ENCODE results near the gene F13A1.
"Not testable (repeated sequence)": the region's sequence is repeated elsewhere in the genome, so short reads cannot be mapped to it uniquely, and the experiment has no call there.

Gene F13A1

GRCh38 chr6:6317825-6318733, 2.4 kb downstream of the F13A1 start:
- no peak for DNase-seq (ENCODE audit: low read depth in 2 of 2)

- DNase-seq (ENCODE audit: low read depth in 2 of 2), result no peak
Measured at GRCh38 chr6:6317386-6317785, 3.1 kb downstream of the F13A1 start.

GRCh38 chr6:6315660-6316059, 4.8 kb downstream of the F13A1 start:
- no peak for DNase-seq (ENCODE audit: low read depth in 2 of 2)

DNA sequence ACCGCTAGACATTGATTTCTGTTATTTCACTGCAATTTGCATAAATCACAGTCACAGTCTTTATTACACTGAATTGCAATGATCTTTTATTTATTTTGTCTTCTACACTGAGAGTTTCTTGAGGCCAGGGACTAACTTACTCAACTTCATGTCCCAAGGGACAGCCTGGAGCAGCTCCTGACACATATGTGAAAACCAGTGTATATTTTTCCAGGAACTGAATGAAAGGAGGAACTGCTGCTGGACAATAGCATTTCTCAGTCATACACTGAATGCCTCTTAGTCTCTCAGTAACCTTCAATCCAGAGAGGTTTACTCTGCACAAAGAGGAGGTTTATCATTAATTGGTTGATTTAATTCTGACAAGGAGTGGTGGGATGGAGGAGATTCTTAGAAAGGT, 5.9 kb downstream of the F13A1 start:
- no peak for DNase-seq (ENCODE audit: low read depth in 2 of 2)

DNA sequence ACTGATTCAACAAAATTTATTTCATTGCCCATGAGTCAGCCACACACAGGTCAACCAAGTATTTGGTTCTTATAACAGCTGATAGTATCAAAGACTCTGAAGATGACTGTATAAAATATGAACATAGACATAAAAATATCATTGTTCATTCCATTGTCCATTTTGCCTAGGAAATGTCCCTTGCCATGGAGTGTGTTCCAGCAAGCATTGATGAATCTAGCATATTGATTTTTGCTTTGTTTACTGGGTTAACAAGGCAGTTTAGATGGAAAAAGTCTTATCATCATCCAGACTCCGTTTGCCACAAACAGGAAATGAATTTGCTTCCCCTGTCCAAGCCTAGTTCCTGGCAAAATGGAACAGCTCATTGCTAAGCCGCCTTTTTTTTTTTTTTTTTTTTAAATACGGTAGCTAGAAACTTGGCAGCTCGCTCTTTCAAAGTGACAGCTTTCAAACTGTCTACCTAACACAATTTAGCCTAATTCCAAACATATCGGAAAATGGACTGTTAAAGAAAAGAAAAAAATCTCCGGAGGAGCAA, 7.5 kb downstream of the F13A1 start:
- DNase-seq (ENCODE audit: low read depth in 2 of 2), result no peak

DNA sequence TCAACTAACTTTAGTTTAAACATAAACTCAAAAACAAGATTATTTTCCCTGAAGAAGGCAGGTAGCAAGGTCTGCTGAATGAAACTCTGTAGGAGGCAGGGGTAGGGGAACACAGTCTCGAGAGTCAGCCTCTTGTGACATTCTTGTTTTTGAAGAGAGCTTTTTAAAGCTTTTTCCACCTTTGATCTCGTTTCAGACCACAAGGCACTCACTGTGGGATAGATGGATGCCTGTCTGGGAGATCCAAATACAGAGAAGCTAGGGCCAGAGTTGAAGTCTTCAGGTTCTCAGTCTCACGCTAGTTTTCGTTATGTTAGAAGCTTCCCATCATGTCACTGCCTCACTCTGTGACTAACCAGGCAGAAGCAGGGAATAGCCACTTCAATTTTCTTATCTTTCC, 14.9 kb downstream of the F13A1 start:
- DNase-seq (ENCODE audit: low read depth in 2 of 2), result no peak

- not testable (repeated sequence) for DNase-seq (ENCODE audit: low read depth in 2 of 2)
Measured at GRCh38 chr6:6300383-6300782, 20.1 kb downstream of the F13A1 start.

DNA sequence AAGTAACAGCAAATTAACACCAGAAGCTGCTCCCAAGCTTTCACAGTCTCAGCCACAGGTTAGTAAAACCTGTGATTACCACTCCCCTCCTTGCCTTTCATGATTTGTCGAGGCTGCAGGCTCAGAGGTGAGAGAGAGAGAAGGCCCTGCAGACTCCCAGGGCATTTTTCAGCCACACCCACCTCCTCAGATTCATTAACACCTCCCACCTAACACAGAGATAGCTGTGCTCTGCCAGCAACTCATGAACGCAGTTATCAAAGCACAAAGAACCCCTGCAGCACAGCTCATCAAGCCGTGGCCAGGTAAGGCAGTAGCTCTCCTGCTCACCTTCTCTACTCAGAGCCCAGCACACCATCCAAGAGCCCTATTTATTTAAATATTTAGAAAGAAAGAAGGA, 27.1 kb downstream of the F13A1 start:
- no peak for DNase-seq (ENCODE audit: low read depth in 2 of 2)

DNA sequence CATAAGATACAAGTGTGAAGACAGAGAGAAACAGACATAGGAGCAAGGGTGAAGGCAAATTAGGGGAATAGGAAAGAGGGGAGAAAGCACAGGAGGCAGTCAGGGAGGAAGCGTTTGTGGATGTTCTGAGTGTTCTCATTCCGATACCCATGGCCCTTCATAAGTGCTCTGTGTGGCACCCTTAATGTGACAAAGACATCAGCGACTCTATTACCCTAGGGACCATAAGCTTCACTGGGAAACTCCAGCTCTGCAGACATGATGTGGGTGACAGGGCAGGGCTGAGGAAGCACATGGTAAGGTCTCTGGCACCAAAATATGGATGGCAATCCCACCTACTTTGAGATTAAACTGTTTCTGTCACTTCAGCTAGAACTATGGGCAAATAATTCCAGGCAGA, 33.0 kb downstream of the F13A1 start:
- no peak for DNase-seq (ENCODE audit: low read depth in 2 of 2)

DNA sequence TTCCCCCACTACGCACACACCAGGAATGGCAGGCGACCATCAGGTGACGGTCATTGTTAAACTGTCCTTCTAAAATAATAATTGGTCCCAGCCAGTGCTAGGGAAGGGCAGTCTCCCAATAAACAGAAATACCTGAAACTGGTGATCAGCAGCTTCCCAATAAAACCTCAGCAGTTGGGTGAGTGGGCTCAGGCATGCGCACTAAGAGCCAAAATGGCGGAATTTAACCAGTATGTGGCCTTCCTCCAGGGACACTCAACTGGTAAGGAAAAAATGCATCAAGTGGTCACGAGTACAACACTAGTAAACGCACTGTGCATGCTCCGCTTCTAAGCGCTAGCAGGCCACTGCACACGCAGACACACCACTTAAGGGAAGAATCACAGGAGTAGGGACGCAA, 34.8 kb downstream of the F13A1 start:
- no peak for DNase-seq (ENCODE audit: low read depth in 2 of 2)

- DNase-seq (ENCODE audit: low read depth in 2 of 2), result no peak
Measured at GRCh38 chr6:6284221-6284966, 36.1 kb downstream of the F13A1 start.

GRCh38 chr6:6283746-6284145, 36.7 kb downstream of the F13A1 start:
- no peak for DNase-seq (ENCODE audit: low read depth in 2 of 2)

- no peak for DNase-seq (ENCODE audit: low read depth in 2 of 2)
Measured at GRCh38 chr6:6282716-6283115, 37.7 kb downstream of the F13A1 start.

DNA sequence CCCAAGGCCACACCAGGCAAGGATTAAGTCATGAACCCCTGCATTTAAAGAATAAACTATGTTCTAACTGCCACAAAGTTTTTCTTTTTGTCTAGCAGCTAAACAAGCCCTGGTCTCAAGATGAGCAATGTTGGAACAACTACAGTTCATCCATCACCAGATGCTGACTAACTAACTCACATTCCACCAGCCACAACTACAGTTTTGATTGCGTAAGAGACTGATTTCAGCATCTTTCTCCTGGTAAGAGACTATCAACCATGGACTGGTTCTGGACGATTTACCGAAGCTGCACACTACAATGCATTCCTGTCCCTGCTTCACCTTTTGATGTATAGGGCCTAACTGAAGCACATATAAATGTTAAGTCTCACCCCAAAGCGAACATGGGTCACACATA, 43.0 kb downstream of the F13A1 start:
- no peak for DNase-seq (ENCODE audit: low read depth in 2 of 2)

DNA sequence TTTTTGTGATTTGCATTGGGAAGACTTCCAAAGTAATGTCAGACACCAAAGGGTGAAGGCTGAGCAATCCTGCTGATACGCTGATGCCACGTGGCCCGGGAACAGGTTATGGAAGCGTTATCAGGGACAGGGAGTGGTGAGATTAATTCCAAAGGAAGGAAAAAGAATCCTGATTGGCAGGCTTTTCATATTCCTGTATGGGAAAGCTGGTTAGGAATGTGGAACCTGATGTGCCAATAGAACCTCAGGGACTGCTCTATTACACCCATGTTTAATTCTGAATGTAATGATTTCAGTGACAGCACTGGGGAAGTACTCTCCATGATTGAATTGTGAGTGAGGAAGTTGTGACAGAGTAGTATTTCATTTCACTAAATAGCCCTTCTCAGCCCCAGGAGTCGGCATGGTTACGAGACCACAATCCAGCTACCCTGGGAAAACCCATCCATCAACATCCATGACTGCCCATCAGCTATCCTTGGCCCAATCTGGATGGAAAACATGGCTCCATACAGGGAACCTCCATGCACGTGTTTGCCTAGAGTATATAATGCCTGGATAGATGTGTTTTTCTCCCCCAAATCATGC, 49.4 kb downstream of the F13A1 start:
- DNase-seq (ENCODE audit: low read depth in 2 of 2), result no peak

- no peak for DNase-seq (ENCODE audit: low read depth in 2 of 2)
Measured at GRCh38 chr6:6260196-6260722, 60.2 kb downstream of the F13A1 start.

DNA sequence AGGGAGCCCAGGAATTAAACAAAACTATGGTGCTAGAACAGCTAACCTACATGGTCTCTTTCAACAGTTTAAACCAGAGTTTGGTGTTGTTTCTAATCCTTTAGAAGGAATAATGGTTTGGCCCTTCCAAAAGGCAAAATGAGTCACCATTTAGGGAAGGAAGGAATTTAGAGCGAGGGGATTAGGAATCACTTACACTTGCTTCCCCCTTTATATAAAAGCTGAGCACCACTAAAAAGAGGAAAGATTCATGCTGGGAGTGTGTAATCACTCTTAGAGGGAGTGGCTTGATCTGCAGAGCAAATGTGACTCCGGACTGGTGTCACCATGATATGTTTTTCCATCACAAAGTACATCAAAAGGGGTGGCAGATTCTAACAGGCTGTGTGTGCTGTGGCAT, 63.6 kb downstream of the F13A1 start:
- DNase-seq (ENCODE audit: low read depth in 2 of 2), result no peak

- DNase-seq (ENCODE audit: low read depth in 2 of 2), result no peak
Measured at GRCh38 chr6:6256259-6256658, 64.2 kb downstream of the F13A1 start.

- DNase-seq (ENCODE audit: low read depth in 2 of 2), result no peak
Measured at GRCh38 chr6:6251555-6252280, 68.7 kb downstream of the F13A1 start.

GRCh38 chr6:6248651-6249050, 71.8 kb downstream of the F13A1 start:
- no peak for DNase-seq (ENCODE audit: low read depth in 2 of 2)

- DNase-seq (ENCODE audit: low read depth in 2 of 2), result no peak
Measured at GRCh38 chr6:6246544-6246943, 73.9 kb downstream of the F13A1 start.

DNA sequence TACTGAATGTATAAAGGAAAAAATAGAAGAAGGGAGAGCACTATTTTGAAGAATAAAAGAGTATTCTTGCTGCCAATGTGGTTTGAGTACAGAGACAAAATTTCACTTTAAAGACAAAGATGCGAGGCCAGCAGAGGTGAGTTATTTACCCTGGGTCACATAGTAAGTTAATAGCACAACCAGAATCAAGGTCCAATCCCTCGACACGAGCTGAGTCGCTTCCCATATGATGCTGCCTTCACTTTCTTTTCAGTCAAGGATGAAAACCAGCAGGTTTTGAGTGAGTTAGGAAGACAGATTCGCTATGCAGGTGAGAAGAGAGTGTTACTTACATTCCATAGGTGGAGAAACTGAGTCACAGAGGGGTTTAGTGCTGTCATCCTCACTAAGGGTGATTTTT, 75.8 kb downstream of the F13A1 start:
- no peak for DNase-seq (ENCODE audit: low read depth in 2 of 2)
